A673 (cell line): ENCODE results near the gene OR2T5.
"Not testable (repeated sequence)": the region's sequence is repeated elsewhere in the genome, so short reads cannot be mapped to it uniquely, and the experiment has no call there.

Source experiments
- CTCF ChIP-seq: fragments of 300-800, 200-600 bp; sonication (generic); conservative IDR thresholded peaks from 2 replicates; pipeline ENCODE4 v1.5.1; 2017; ENCODE audit warnings: low read depth, mild to moderate bottlenecking, antibody characterized with exemption, low read length, moderate library complexity, mixed read lengths
- EZH2 ChIP-seq: fragments of 200-600 bp; sonication (generic); IDR thresholded peaks from 2 replicates; pipeline ENCODE4 v1.6.1; 2017; ENCODE audit warnings: borderline replicate concordance, low read depth, mild to moderate bottlenecking, mixed read lengths, antibody characterized with exemption, low read length; ENCODE audit not compliant: poor library complexity, severe bottlenecking

DNA sequence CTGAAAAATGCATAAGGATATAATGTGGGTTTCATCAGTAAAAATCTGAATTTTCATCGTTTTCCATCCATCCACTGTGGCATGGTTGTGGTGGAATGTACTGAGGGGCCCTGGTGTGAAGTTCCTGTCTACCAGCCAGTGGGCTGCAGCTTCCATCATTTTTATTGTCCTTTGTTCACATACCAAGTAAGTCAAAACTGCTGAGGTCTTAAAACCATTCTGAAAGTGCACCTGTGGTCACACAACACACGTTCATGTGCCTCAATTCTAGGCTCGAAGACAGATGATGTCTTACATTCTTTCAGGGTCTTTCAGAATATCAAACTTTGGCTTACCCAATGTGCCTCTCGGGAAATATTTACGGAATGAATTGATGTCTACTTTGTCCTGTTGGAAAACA, 49.1 kb upstream of the OR2T5 start:
- not testable (repeated sequence) for TF ChIP-seq EZH2, CTCF
